HG02678 (cell line): ENCODE data around the gene TRMT2A.

Source experiments
- ATAC-seq: cut with Tn5 transposase; IDR thresholded peaks from one replicate; pipeline ENCODE4 v1.9.1; 2021; ENCODE audit warnings: mild to moderate bottlenecking, moderate library complexity; ENCODE audit not compliant: unreplicated experiment

Gene TRMT2A

DNA sequence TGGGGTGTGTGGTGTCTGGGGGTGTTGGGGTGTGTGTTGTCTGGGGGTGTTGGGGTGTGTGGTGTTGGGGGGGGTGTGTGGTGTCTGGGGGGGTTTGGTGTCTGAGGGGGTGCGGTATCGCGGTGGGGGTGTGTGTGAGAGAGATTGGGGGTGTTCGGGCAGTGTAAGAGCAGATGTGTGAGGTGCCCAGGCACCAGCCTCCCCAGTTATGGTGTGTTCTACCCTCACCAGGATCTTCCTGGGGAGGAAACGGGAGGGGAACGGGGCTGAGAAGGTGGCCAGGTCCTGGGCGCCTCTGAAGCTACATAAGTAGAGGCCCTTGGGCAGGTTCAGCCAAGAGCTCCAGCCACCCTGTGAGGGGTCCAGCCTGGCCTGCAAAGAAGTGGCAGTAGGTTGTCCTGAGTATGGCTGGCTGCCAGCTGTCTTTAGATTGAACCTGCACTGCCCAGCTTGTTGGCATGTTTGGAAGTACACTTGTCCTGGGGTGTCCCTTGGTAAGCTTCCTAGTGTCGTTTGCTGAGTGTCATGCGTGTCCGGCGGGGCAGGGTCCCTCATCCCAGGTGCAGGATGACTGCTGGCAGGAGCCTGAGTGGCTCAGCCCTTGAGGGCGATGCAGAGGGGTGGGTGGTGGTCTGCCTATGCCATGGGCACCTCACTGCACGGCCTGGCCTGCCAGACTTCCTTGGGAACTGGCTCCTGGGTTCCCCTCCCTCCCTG lies 6.5 kb upstream of the TRMT2A start:
- ATAC-seq: no peak

GRCh38 chr22:20121856-20122415 lies 4.9 kb upstream of the TRMT2A start:
- ATAC-seq: no peak

DNA sequence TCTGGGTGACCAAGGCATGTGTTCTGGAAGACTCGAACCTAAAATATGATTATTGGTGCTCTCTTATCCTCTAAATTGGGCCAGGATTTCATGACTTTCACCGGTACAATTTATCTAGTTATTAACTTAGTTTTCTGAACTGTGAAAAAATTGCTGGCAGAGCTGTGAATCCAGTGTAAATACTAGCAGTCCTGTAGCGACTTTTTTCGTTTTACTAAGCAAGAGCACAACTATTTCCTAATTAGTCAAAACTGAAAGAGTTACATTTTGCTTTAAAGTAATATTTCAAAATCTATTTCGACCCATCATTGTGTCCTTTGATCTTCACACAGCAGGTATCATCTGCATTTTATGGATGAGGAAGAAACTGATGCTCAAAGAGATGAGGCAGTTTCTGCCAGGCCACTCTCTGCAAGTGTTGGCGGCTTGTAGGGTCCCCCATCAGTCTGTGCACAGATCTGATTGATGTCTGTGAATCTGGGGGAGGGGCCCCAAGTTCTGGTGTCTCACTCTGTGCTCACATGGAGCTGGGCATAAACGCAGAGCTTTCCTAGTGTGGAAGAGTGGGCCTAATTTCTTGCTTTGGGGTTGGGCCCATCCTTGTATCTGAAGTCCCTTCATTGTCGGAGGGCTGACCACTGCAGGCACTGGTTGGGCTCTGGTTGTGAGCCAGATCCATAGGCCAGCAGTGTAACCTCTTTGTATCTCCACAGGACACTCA lies 1.4 kb upstream of the TRMT2A start:
- ATAC-seq: no peak

- peak; percentile 14 for ATAC-seq
Measured at GRCh38 chr22:20117633-20118299, 740 bp upstream of the TRMT2A start.

DNA sequence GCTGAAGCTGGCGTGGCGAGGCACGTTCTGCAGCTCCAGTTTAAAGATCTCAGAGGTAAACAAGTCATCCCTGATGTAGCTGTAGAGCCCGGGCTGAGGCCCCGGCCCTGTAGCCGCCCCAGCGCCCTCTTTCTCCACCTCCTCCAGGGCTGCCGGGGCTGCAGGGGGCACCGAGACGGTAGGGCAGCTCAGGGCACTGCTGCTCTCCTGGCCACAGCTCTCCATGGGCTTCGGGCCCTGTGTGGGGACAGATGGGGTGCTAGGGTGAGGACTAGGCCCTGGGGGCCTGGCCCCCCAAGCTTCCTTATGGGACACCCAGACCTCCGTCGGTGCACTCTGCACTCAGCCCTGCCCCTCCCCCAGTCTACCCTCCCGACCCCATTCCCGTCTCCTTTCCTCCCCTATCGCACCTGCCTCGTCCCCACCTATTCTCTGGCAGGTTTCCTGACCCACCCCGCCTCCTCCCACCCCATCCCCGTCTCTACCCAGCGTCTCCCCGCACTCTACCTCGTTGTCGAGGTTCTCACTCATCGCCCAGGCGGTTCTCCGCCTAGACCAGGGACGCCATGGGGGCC lies 563 bp downstream of the TRMT2A start:
- no peak for ATAC-seq

DNA sequence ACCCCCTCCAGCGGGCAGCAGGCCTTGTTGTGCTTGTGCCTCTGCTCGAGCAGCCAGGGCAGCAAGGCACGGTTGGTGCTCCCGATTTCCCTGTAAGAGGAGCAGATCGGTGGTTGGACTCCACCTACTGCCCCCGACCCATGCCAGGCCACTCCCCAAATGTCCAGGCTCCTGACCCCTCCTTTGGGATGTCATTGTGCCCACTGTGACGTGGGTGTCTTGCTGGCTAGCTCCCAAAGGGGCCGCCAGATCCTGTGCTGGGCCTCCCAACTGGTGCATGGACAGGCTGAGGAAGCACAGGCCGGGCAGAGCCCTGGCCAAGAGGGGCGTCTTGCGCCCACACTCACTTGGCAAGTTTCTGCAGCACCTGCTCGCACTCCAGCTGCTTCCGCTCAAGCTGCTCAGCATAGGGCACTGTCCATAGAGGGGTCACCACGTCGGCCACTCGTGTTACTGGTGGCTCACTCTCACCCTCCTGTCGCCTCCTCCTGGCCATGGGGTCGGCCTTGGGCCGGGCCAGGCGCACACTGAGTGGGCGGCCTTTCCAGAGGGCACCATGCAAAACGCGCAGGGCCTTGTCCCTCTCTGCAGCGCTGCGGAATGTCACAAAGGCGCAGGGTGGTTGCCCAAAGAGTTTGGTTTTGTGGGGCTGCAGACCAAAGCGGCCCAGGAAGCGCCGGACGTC lies 1.2 kb downstream of the TRMT2A start, which contains the start of gene RANBP1:
Gene RANBP1 (plus strand): TSS at position 414 of the 685 bp plus-strand sequence. CDS start 81 bp downstream, at position 495.
- ATAC-seq: no peak

DNA sequence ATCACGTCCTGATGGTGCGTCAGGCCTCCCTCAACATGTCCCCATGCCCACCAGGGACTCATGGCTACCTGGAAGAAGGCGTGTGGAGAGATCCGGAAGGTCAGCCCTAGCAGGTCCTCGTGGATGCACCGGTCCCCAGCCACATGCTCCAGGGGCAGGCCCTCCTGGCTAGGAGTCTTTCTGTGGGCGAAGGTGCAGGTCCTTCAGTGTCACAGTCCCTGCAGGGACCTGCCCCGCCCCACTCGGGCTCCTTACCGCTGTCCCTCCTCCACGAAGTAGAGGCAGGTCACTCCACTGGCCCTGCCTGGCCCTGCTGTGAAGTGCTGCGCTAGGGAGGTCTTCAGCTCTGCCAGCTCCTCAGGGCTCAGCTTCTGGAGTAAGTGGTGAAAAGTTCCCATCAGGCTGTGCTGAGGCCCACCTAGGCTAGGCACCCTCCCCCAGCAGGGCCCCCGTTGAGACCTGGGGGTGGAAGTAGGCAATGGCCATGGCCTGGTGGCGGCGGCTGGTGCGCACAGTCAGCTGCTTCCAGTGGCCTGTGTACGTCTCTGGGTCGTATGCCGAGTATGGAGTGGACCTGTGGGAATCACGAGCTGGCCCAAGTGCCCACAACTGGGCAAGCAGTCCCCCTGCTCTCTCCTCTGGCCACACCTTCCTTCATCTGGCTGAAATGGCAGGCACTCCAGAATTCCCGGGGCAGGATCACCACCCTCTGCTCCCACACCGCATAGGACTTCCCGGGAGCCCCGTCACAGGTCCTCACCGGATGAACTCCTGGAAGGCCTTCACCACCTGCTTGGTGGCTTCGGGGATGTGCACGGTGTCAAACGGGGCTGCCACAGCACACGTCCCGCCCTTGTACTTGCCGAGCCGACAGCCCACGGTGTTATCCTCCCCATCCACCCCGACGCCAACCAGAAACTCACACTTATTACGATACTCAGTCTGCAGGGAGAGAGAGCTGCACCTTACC lies 2.2 kb downstream of the TRMT2A start:
- no peak for ATAC-seq

GRCh38 chr22:20113551-20114310 lies 3.3 kb downstream of the TRMT2A start:
- no peak for ATAC-seq

DNA sequence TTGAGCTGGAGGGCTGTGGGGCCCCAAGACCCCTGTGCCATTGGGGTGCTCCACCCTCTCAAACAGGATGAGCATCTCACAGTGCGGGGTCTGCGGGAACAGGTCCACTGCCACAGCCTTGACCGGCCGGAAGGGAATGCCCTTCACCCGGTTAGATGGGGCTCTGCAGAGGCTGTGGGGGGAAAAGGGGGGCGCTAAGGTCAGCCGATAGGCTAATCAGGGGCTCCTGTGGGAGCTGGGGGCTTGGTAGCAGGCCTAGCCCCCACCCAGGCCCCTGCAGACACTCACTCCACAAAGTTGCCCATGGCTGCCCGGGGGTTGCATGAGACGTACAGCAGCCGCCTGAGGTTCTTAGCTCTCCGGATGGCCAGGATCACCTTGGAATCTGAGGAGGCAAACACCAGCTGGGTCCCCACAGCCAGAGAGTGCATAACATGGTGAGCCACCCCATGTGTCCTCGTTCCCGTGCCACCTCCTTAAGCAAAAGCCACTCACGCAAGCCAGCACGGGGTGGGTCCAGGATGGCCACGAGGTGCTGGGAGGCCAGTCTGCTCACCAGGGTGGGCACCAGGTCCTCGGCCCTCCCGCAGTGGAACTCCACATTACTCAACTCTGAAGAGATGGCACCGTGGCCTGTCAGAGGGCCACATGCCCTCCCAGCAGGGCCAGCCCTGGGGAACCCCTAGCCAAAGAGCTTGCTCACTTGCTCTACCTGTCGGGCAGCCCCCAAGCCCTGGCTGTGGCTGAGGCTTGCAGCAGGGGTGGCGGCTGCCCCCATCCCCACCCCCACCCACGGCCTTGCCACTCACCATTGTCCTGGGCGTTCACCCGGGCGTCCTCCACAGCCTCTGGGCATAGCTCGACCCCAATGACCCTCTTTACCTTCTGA lies 4.2 kb downstream of the TRMT2A start:
- ATAC-seq: no peak

GRCh38 chr22:20111689-20112622 lies 5.1 kb downstream of the TRMT2A start:
- no peak for ATAC-seq

DNA sequence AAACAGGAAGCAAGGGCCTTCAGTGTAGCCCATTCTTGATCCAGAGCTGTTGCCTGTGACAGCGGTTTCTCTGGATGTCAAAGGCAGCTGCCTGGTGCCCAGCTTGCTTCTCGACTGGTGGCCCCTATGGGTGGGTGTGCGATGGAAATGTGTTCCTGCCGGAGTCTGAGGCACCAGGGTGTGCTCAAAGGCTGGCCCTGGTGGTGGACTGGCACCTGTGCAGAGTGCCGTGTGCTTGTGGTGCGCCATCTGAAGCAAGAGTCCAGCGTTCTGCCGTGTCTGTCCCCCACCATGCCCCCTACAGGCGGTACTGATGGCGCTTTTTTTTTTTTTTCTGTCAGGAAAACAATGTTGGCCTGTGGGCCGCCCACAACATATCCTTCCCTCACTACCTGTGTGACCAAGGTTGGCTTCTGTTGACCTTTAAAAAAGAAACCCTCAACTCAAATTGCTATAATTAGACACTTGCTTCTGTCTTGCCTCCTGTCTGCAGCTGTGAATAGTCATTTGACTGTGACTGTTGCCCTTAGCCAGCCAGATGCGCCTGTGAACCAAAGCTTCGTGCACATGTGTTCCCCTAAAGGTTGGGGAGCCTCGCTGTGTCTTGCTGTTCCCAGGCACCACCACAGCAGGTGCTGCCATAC lies 5.9 kb downstream of the TRMT2A start:
- no peak for ATAC-seq

DNA sequence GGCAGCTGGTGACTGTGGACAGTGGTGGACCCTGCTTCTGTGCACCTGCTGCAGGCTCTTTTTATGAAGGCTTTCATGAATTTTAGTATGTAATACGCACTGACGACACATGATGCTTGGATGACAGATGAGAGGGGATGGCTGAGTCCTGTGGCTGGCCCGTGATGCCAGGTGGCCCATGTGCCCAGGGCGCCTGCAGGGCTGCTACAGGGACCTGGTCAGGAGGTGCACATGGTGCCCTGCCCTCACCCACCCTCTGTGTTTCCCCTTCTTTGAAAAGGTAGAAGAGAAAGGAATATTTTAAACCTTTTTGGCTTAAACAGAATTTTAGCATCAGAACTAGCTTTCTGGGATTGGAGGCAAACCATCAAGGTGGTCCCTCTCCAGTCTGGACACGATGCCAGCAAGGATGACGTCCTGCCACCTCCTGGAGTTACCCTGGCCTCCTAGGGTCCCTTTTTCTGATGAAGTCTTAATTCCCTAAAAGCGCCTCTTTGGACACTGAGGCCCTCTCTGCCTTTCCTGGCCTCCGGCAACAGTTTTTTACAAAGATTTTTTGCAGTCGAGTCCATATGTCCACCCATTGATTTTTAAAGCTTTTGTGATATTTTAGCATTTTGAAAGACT lies 6.6 kb downstream of the TRMT2A start:
- ATAC-seq: no peak

GRCh38 chr22:20109411-20110358 lies 7.3 kb downstream of the TRMT2A start:
- ATAC-seq: no peak

- no peak for ATAC-seq
Measured at GRCh38 chr22:20108757-20109230, 8.2 kb downstream of the TRMT2A start.
